Stimulated activated CD4-positive, alpha-beta T cell treated with anti-CD3 and anti-CD28 coated beads, TNF-alpha, amount 100 ng/mL, for 24 hours (primary cell): ENCODE data around the gene DHH.
"Not testable (repeated sequence)": the region's sequence is repeated elsewhere in the genome, so short reads cannot be mapped to it uniquely, and the experiment has no call there.

Experiments
- DNase-seq, 3 experiments: peaks; one replicate each; pipeline ENCODE4 v3.0.0-alpha.2; 2020; ENCODE audit warnings: low read depth in 3 of 3

DHH gene

DNA sequence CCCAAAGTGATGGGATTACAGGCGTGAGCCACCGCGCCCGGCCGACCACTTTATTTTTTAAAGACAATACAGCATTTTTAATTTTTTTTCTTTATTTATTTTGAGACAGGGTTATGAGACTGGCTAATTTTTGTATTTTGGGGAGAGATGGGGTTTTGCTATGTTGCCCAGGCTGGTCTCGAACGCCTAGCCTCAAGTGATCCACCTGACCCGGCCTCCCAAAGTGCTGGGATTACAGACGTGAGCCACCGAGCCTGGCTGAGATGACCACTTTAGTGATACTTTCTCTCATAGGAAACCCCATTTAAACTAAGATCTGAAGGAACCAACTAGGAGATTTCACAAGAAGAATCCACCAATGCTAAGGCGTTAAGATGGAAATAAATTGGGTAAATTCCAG, 23.6 kb downstream of the DHH start:
- no peak for DNase-seq

- peak; percentile 97 to 99 (median 98) for DNase-seq
Measured at GRCh38 chr12:49069507-49070346, 24.9 kb downstream of the DHH start, which contains the start of gene RHEBL1. Gene RHEBL1, minus strand, starts transcription at chr12:49069979. Its CDS starts 194 bp downstream, at chr12:49069785.

- no peak for DNase-seq
Measured at GRCh38 chr12:49068879-49069506, 25.6 kb downstream of the DHH start.

DNA sequence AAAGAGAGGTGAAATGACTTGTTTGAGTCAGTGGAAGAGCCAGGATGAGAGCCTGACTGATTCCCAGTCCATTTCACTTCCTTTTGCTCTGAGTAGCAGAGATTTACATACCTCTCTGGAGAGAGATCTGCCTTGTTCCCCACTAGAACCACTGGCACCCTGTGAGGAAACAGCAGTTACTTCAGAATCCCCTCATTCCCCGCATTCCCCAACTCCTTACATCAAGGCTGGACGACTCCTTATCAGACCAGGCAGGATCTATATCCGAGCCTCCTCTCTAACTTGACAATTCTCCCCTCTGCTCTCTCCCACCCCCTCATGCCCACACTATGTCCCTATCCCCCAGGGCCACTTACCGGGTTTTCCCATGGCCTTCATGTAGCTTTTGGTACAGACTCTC, 28.5 kb downstream of the DHH start:
- no peak for DNase-seq

DNA sequence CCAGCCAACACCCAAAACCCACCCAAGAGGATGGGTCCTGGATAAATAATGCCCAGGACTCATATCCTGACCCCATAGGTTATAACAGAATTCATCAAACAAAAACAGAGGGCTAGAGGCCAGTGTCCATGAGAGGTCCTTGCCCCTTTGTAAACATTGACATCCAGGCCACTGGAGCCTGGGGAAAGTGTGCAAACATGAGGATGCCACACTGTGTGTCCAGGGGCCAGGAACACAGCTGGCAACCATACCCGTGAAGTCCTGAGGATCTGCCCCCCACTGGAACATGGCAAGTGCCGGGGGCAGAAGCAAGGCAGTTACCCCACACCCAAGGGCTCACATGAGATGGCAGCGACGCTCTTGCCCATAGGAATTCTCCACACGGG, 29.8 kb downstream of the DHH start:
- no peak for DNase-seq

DNA sequence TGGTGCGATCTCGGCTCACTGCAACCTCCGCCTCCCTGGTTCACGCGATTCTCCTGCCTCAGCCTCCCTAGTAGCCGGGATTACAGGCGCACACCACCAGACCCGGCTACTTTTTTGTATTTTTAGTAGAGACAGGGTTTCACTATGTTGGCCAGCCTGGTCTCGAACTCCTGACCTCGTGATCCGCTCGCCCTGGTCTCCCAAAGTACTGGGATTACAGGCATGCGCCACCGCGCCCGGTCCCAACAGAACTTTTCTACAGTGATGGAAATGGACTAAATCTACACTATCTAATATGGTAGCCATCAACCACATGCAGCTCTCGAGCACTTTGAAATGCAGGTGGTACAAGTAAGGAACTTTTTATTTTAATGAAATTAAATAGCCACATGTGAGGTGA, 32.7 kb downstream of the DHH start:
- DNase-seq = not testable (repeated sequence)

GRCh38 chr12:49061157-49061650, 33.4 kb downstream of the DHH start:
- no peak for DNase-seq

DNA sequence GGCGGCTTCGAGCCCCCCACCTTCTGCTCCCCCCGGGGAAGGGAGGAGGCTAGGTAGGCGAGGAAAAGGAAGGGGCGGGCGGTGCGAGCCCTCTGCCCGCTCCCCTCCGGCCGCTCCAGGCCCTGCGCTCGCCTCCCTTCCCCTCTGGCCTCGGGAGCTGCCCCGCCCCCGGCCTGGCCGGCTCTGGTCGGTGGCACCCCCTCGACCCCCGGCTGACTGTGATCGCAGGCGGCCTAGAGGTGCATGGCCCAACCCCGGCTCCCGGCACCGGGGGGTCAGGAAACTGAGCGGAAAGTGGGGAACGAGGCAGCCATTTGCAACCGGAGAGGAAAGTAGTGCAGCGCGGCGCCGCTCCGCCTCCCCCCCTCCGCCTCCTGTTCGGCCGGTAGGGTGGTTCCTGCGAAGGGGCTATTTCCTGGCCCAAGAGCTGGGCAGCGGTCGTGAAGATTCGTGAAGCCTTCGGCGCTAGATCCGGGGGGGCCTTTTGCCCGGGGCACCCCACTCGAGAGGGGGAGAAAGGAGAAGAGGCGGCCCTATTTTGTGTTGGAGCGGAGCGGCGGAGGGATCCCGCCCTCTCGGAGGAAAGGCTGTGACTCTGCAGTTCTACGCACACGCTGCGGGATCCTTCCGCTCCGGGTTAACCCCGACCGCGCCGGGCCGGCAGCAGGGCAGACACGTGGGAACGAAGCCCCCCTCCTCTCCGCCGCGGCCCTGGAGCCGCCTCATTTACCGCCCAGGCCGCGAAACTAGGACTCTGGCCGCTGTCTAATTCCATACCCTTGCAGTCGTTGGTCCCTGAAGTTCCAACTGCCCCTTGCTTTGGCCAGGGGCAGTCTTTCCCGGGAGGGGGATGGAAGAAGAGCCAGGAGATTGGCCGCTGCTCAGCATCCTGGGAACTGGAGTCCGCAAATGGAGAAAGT, 34.1 kb downstream of the DHH start, which contains the start of gene KMT2D:
Gene KMT2D, minus strand, starts transcription at position 558 of the 920 bp plus-strand sequence. CDS start 5,470 bp downstream, outside the sequence.
- peak; percentile 78 to 89 (median 81) for DNase-seq

DNA sequence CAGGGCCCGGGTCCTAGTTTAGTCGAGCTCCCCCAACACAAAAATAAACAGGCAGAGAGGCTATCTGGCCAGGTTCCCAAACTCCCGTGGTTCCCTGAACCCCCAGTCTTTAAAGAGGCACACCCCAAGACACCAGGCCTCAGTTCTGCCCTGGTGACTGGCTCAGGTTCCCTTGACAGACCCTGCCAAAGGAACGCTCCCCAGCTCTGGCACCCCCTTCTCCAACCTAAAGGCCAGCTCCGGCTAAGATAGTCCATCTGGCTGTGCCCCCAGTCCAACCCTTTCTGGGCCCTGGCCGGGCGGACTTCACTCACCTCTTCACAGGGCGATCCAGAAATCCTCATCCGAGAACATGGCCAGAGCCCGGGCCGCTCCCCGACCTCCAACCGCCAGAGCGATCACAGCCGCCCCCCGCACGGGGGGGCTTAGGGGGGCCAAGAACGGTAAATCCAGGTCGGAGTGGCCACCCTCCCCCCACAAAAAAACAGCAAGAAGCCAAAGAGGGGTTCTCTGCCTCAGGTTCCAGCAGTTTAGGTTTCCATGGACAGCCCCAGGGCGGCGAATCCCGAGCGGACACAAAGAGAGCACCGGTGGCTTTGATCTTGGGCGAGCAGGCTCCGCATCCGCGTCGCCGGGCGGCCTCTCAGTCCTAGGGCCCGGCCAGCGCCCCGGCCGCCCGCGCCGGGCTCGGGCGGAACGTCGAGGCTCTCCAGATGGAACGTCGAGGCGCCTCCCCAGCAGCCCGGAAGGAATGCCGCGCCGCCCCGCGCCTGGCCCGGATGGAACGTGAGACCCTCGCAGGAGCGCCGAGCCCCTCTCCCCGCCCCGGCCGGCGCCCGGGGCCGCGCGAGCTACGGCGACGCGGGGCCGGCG, 35.1 kb downstream of the DHH start:
- DNase-seq = peak in 1 of 3 experiments; percentile 16

DNA sequence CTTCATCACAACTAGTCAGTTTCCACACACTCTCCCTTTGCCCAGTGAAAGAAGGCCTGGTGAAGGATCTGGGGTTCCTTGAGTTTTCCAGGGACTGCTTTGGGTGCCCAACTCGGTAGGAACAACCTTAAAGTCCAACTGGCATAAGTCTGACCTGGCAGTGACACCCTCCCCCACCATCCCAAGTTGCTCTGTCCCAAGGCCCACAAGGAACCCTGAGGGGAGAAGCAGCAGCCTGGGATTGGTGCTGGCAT, 35.6 kb downstream of the DHH start:
- DNase-seq = no peak

GRCh38 chr12:49058366-49059044, 36.1 kb downstream of the DHH start:
- no peak for DNase-seq

DNA sequence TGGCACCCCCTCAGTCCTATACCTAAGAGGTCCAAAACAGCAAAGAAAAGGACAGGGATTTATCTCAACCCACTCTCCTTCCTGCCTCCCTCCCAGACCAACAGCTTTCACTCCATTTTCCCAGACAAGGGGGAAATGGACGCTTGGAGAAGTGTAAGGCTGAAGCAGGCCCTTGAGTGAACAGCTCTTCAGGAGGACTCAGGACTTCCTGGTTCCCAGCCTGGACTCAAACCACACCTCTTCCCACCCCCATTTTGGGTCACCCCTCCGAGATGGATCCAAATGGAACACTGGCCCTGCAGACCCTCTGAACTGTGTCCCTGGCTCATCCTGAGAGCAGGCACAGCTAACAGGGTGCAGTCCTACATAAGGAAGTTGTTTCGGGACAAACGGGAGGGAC, 36.7 kb downstream of the DHH start:
- no peak for DNase-seq

DNA sequence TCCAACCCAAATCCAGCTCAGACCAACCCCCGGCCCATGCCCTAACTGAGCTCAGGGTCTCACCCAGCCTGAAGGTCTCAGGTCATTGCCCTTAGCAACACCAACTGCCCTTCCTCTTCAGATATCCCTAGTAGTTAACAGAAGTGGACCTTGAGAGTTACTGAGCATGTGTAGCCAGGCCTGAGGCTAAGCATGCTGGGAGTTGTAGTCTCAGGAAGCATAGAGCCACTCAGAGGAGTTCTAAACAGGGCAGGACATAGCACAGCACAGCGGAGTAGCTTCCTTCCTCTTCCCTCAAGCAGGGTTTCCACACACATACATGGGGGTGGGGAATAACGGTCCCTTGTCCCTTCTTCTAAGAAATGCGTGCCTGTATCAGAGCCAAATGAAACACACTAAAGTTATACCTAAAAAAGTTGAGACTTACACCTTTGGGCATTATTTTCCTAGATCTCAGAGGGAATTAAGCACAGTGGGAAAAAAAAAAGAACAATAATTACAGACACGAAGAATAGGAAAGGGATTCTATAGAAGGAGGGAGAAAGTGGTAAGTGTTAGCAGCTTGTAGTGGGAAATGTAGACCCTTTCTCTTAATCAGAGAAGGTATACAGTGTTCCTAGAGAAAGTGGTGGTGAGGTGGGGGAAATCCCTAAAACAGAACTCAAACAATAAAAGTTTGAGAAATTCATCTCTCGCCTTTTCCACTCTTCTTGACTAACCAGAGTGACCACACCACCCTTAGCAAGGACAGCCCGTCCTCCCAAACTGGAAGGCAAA, 38.4 kb downstream of the DHH start:
- peak in 2 of 3 experiments; percentile 22 to 36 for DNase-seq

DNA sequence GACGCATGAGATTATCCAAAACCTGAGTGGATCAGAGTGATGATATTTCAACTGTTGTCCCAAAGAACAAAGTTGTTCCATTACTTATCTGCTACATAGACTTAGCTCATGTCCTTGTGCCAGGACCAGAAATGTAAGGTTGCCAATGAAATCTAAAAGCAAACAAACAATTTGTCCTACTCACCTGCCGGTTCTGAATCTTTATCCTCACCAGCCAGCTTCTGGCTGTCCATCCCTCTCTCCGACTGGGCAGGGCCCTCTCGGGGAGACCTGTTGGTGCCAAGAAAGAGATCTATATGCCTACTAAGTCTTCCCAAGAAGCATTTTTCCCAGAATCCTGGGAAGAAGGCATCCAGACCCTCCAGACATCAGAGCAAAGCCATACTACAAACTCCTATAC, 39.5 kb downstream of the DHH start:
- no peak for DNase-seq

DNA sequence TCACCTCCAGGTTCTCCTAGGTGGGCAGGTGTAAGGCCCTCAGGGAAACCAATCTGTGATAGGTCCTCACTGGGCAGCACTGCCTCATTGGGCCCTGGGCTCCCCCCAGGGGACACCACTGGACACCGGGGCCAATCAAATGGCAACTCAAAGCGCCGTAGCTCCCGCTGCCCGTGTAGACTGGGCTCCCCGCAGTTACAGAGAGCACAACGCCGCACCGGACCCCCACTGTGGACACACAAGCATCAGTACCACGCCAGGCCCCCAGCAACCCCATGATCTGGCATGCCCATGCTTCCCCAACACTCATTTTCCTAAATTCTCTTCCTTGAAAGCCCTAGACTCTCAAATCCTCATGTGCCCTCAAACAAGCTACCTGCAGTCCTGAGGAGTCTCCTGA, 40.1 kb downstream of the DHH start:
- DNase-seq = no peak

GRCh38 chr12:49054096-49054495, 40.5 kb downstream of the DHH start:
- DNase-seq = no peak

DNA sequence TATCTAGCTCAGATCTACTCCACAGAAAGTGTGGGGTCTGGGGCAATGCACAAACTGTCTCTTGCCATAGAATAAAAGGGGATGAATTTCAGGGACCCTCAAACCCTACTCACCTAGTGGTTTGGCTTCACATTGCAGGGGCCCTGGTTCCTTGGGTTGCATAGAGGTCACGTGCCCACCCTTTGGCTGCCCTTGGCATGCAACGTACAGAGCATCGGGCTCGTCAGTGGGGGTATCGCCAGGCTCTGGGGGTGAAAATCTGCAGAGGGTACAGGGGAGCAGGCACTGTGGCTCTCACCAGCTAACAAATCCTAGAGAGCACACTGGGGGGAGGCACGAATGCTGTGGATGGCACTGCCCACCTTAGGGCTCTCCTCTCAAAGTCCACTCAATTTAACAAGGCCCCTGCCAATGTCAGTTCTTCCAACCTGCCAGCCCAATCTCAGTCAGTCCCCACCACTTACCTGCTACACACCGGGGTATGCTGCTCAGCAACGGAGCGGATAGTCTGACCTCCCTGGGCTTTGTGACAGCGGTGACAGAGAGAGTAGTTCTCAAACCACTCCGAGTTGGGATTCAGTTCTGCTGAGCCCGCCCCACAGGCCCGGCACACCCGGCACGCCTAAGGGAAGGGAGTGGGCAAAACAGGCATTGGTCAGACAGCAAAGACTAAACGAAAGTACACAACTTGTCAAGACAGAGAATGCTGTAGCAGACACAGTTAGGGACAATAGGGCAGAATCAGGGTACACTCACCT, 42.0 kb downstream of the DHH start:
- no peak for DNase-seq

GRCh38 chr12:49051777-49052438, 42.7 kb downstream of the DHH start:
- no peak for DNase-seq
